GM18526 (cell line): ENCODE data around the gene ARID1B.

Source experiments
- POLR2A ChIP-seq: IDR thresholded peaks from 3 replicates; pipeline ENCODE4 v1.6.1; 2011; ENCODE audit not compliant: insufficient read length; ENCODE audit errors: extremely low read depth

Gene ARID1B

DNA sequence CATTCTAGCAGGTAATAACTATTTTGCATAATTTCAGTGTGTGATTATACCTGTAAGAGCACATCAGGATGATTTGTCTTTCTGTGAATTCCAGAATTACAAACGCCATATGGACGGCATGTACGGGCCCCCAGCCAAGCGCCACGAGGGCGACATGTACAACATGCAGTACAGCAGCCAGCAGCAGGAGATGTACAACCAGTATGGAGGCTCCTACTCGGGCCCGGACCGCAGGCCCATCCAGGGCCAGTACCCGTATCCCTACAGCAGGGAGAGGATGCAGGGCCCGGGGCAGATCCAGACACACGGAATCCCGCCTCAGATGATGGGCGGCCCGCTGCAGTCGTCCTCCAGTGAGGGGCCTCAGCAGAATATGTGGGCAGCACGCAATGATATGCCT, 423.4 kb downstream of the ARID1B start:
- TF ChIP-seq POLR2A: no peak

DNA sequence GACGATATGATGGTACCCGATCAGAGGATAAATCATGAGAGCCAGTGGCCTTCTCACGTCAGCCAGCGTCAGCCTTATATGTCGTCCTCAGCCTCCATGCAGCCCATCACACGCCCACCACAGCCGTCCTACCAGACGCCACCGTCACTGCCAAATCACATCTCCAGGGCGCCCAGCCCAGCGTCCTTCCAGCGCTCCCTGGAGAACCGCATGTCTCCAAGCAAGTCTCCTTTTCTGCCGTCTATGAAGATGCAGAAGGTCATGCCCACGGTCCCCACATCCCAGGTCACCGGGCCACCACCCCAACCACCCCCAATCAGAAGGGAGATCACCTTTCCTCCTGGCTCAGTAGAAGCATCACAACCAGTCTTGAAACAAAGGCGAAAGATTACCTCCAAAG, 423.9 kb downstream of the ARID1B start:
- TF ChIP-seq POLR2A: no peak

DNA sequence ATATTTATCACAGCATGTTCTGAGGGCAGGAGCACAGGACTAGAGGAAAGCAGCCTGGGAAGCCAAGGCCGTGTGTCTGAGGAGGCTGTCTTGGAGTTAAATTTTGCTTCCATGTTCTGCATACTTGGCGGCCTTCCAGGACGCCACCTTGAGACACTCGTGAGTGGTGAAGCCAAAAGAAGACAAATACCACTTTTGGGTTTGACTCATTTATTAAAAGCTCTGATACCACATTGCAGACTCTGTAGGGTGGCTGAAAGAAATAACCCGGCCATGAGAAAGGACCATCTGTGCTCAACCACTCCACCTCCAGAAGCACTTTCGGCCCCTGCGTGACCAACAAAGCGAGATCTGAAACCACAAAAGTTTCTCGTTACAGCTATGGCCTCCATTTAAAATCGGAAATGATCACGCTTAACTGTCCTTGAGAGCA, 426.1 kb downstream of the ARID1B start:
- TF ChIP-seq POLR2A: no peak

DNA sequence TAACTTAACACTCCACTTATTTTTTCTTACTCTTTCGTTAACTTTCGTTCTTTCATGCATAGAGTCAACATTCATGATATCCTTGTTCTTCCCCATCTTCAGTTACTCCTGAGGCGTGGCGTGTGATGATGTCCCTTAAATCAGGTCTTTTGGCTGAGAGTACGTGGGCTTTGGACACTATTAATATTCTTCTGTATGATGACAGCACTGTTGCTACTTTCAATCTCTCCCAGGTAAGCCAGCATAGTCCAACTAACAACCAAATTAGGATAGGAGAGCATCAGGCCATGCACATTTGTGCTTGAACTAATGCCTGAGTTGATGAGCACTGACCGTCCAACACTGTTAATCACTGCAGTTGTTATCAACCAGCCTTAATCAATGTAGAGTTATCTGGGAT, 426.6 kb downstream of the ARID1B start:
- TF ChIP-seq POLR2A: no peak

DNA sequence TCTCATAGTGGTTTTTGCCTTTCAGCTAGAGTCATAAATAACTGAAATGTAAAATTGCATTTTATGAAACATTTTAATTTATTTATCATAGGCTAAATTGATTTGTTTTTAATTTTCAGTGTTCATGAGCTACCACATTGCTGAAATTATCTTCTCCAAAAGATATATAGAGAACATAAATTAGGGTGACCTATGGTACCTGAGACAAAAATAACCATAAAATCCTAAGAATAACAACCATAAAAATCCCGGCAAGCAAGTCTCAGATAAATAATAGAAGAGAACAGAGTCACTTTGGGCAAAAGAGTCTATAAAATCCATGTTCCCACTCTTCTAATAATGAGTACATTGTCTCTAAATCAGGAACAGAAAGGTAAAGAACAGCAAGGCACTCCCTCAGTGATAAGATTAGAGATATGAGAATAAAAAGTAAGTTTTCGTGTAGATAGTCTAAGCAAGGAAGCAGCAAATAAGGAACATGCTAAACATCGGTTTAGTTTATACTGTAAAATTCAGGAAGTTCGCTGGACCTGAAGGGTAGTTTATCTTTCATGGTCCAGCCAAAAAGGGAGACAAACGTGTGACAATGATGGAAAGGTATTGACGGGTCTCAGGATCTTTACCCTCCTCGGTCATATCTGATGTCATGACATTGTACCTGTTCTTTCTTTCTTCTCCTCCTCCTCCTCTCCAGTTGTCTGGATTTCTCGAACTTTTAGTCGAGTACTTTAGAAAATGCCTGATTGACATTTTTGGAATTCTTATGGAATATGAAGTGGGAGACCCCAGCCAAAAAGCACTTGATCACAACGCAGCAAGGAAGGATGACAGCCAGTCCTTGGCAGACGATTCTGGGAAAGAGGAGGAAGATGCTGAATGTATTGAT, 428.5 kb downstream of the ARID1B start:
- no peak for TF ChIP-seq POLR2A

DNA sequence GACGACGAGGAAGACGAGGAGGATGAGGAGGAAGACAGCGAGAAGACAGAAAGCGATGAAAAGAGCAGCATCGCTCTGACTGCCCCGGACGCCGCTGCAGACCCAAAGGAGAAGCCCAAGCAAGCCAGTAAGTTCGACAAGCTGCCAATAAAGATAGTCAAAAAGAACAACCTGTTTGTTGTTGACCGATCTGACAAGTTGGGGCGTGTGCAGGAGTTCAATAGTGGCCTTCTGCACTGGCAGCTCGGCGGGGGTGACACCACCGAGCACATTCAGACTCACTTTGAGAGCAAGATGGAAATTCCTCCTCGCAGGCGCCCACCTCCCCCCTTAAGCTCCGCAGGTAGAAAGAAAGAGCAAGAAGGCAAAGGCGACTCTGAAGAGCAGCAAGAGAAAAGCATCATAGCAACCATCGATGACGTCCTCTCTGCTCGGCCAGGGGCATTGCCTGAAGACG, 429.2 kb downstream of the ARID1B start:
- no peak for TF ChIP-seq POLR2A

DNA sequence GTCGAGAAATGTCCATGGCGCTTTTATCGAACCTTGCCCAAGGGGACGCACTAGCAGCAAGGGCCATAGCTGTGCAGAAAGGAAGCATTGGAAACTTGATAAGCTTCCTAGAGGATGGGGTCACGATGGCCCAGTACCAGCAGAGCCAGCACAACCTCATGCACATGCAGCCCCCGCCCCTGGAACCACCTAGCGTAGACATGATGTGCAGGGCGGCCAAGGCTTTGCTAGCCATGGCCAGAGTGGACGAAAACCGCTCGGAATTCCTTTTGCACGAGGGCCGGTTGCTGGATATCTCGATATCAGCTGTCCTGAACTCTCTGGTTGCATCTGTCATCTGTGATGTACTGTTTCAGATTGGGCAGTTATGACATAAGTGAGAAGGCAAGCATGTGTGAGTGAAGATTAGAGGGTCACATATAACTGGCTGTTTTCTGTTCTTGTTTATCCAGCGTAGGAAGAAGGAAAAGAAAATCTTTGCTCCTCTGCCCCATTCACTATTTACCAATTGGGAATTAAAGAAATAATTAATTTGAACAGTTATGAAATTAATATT, 430.4 kb downstream of the ARID1B start:
- no peak for TF ChIP-seq POLR2A

DNA sequence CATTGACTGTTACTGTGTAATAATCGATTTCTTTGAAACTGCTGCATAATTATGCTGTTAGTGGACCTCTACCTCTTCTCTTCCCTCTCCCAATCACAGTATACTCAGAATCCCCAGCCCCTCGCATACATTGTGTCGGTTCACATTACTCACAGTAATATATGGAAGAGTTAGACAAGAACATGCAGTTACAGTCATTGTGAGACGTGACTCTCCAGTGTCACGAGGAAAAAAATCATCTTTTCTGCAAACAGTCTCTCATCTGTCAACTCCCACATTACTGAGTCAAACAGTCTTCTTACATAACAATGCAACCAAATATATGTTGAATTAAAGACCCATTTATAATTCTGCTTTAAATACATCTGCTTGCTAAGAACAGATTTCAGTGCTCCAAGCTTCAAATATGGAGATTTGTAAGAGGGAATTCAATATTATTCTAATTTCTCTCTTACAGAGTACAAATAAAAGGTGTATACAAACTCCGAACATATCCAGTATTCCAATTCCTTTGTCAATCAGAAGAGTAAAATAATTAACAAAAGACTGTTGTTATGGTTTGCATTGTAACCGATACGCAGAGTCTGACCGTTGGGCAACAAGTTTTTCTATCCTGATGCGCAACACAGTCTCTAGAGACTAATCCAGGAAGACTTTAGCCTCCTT, 432.8 kb downstream of the ARID1B start:
- no peak for TF ChIP-seq POLR2A

DNA sequence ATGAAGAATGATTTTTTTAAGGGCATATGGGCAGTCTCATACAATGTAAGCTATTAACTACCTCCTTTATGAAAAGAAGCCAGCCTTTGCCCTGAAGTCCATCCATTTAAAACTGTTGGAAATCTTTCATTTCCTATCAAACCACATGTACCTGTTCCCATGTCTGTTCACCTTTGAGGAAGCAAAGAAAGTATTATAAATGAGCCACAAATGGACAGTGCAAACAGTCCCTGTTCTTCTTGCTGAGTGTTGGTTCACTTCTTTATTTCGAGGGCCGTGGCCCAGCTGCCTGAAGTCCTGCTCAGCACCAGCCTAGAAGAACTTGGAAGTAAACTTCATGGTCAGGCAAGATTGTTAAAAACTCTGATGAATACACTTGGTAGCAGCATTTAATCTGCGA, 433.8 kb downstream of the ARID1B start:
- no peak for TF ChIP-seq POLR2A

DNA sequence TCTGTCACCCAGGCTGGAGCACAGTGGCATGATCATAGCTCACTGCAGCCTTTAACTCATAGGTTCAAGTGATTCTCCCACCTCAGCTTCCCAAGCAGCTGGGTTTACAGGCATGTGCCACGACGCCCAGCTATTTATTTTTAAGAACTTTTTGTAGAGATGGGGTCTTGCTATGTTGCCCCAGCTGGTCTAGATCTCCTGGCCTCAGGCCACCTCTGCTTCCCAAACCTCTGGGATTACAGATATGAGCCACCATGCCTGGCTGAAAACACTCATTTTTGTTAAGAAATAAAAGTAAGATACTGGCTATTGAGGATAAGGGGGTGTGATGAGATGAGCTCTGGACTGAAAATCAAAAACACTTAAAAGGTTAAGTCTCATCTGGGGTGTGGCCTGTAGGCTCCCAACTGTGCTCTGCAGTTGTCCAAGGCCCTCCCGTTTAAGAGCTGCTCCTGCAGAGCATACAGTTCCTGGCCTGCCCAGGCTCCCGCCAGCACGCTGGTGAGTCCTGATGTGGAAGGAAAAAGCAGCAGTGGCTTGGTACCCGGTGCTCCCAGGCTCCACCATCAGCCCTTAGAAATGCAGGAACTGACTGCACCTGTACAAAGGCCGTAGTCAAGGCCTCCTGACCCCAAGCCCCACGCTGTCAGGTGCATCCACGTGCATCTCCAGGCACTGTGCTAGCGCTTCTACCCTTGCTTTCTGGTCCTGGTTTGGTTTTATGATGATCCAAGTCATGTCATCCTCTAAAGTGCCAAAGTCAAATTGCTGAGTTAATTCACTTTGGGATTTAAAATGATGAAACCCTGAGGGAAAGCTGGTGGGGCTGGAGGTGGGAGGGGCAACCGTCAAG, 434.7 kb downstream of the ARID1B start:
- TF ChIP-seq POLR2A: no peak

DNA sequence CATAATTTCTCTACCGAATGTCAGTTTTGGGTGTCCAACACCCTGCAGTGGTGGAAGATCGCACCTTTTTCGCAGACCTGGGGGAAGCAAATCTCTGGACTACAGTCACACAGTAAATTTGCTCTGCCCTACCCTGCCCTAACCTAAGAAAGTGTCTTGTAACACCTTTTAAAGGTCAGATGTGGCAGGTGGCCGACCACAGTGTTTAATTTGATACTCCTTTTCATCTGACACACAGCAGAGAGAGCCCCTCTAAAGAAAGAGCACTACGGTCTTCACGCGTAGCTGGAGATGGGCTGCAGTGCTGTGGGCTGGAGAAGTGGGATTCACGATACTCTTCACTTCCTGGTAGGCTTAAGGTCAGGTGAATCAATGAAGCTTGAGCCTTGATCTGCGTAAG, 436.2 kb downstream of the ARID1B start:
- TF ChIP-seq POLR2A: no peak

DNA sequence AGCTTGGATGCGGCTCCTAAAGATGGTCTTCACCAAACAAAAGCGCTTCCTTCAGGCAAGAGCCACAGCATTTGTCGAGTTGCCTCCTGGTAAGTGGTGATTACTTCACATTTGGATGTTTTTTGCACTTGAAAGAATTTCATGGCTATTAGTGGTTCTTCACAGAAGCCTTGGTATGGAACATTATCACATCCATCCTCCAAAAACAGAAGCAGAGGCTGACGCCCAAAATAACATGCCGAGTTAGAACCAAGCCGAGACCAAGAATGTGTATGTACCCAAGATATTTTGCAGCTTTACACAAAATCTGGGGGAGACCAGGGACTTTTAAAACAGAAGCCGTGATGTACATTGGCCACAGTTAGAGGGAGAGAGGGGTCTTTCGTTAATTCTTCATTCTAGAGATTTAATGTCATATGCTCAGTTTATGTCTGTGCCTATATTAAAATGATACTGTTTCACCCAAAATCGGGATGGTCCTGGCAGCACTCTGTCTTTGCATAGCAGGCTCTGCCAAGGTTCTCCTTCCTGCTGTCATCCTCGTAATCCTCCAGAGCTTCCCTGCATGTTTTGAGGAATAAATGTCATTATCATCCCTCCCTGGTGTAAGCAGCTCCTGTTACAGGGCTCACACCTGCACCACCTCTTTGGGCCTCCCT, 436.9 kb downstream of the ARID1B start:
- no peak for TF ChIP-seq POLR2A

DNA sequence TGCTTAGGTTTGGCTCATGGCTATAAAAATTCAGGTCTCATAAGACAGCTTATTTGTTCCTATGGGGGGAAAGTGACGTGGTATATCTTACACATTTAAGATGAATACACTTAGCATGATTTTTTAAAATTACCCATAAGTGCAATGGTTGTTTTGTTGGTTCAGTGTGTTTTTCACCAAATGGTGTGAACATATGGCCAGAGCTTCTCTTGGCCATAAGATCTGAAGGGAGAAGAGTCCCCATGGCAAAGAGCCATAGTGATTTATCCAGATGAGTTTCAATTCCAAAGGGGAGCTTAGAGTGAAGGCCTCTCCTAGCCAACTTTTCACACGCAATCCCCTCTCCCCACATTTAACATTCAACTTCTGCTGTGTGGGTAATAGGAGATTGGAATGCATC, 438.5 kb downstream of the ARID1B start:
- TF ChIP-seq POLR2A: no peak

DNA sequence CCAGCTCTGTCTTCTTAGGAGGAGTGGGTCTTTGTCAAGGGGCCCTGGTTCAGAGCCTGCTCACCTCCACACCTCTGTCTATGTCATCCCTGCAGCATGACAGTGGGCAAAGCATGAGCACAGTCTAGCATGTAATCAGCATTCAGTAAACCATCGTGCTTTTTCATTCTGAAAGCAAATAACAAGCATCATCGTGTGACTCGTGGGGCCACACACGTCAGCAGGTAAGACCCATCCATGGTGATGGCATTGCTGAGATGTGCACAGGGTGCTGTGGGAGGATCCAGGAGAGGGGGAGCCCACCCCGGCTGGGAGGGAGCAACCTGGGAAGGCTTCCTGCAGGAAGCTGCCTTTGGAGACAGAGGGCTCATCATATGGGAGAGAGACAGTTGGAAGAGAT, 439.4 kb downstream of the ARID1B start:
- no peak for TF ChIP-seq POLR2A

DNA sequence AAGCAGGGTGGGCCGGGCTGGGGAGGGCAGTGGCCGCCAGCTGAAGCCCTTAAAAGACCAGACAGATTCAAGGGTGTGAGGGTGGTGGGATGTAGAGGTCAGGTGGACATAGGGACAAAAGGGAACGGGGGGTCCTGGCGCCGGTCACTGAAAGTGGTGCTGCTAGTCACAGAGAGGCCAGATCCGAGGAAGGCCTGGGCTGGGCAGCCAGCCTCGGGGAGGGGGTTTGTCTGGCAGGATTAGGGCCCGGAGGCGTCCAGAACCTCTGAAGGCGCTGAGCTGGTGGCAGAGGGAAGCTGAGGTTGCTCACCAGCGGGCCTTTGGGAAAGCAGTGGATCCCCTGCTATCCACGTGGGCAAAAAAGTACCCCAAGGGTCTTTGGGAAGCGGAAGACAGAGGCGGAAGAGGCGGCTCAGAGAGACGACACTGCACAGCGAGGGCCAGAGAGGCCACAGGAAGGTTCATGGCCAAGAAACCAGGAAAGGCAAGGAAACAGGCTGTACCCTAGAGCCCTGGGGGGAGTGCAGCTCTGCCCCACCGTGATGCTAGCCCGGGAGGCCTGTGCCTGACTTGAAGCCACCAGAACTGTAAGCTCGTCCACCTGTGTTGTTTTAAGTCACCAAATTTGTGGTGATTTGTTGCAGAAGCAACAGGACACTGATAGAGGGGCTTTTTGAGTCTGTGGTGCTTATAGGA, 440.2 kb downstream of the ARID1B start:
- TF ChIP-seq POLR2A: no peak

DNA sequence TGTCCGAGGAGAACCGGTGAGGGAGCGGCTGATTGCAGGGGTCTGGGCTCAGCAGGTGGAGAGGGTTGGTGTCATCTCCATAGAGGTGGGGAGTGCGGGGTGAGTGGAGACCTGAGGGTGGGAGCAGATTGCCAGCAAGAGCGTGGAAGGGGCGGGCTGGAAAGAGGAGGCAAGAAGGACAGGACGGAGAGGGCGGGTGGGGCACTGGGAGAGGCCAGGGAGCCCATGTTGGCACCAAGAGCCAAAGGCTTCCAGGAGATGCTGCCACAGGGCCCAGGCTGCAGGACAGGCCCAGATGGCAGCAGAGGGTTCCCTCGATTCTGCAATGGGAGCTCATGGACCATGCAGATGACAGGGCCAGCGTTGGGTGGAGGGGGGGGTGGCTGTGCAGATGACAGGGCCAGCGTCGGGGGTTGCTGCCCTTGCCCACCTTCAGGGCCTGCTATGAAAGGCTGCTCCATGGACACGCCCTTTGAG, 440.8 kb downstream of the ARID1B start:
- no peak for TF ChIP-seq POLR2A
